HepG2 (cell line): ENCODE results near the gene SSBP1. TPM values are rescaled to one million over a fixed set of nuclear protein-coding genes. Genes with fewer than 3 reads are reported as not detected.

Source experiments
- ISX ChIP-seq: sonication (generic); formaldehyde crosslinking; conservative IDR thresholded peaks from 2 replicates; pipeline ENCODE4 v1.5.0; 2020; ENCODE audit warnings: missing genetic modification reagents
- MED1 ChIP-seq: sonication (generic); formaldehyde crosslinking; IDR thresholded peaks from 2 replicates; pipeline ENCODE4 v1.4.0; 2020; ENCODE audit warnings: missing genetic modification reagents
- POLR2A ChIP-seq, 2 experiments: IDR thresholded peaks; 2 replicates each; pipeline ENCODE4 v1.6.1; 2011; ENCODE audit warnings: low read depth in 2 of 2, low read length in 2 of 2, mild to moderate bottlenecking in 1 of 2, moderate library complexity in 1 of 2; ENCODE audit not compliant: insufficient read depth in 1 of 2
- REXO4 ChIP-seq: sonication (generic); formaldehyde crosslinking; IDR thresholded peaks from 2 replicates; pipeline ENCODE4 v1.8.0; 2022; ENCODE audit warnings: missing genetic modification reagents, mild to moderate bottlenecking, borderline replicate concordance
- TCF12 ChIP-seq, 2 experiments: fragments of 450-650 bp in 1 of 2; sonication (generic) in 1 of 2; formaldehyde crosslinking in 1 of 2; IDR thresholded peaks; 2 replicates each; pipeline versions ENCODE4 v1.6.1 to v1.8.0; 2017 to 2022; ENCODE audit warnings: antibody characterized with exemption in 1 of 2, mild to moderate bottlenecking in 1 of 2, missing genetic modification reagents in 1 of 2, moderate library complexity in 1 of 2
- ZFP36L1 ChIP-seq: sonication (generic); formaldehyde crosslinking; IDR thresholded peaks from 2 replicates; pipeline ENCODE4 v1.8.0; 2022; ENCODE audit warnings: mild to moderate bottlenecking, missing genetic modification reagents, moderate library complexity
- ZKSCAN8 ChIP-seq: IDR thresholded peaks from 2 replicates; pipeline ENCODE4 v1.6.1; 2016; ENCODE audit warnings: borderline replicate concordance, missing genetic modification reagents, missing compliant biosample characterization
- ZMYM4 ChIP-seq: sonication (generic); formaldehyde crosslinking; IDR thresholded peaks from 2 replicates; pipeline ENCODE4 v1.8.1; 2023; ENCODE audit warnings: mild to moderate bottlenecking, missing genetic modification reagents
- ZNF205 ChIP-seq: IDR thresholded peaks from 2 replicates; pipeline ENCODE4 v1.6.1; 2018; ENCODE audit warnings: missing biosample characterization, missing genetic modification reagents
- ZNF317 ChIP-seq: sonication (generic); formaldehyde crosslinking; IDR thresholded peaks from 2 replicates; pipeline ENCODE4 v1.5.0; 2020; ENCODE audit warnings: mild to moderate bottlenecking, missing genetic modification reagents
- ZNF629 ChIP-seq: sonication (generic); formaldehyde crosslinking; conservative IDR thresholded peaks from 2 replicates; pipeline ENCODE4 v1.5.0; 2020; ENCODE audit warnings: missing genetic modification reagents
- polyA plus RNA-seq, 8 experiments: library from polyadenylated mRNA; depleted of rRNA in 3 of 8; stranded (reverse) in 7 of 8; unstranded in 1 of 8; fragments of >200 nt; fragmentation: Illumina TruSeq in 4 of 8; extraction: Trizol in 4 of 8; gene quantifications; 2 replicates each; pipeline versions ENCODE4 v1.2.1 to v1.2.3, GENCODE V29; 2011 to 2016; ENCODE audit warnings: low read depth in 4 of 8, missing spikeins in 1 of 8, mixed read lengths in 1 of 8; ENCODE audit not compliant: insufficient read depth in 1 of 8
- total RNA-seq, 5 experiments: library from RNA; depleted of rRNA; stranded (reverse); fragments of >200 nt; fragmentation: Illumina TruSeq; extraction: Trizol; gene quantifications; 2 replicates each; pipeline ENCODE4 v1.2.3, GENCODE V29; 2016; ENCODE audit warnings: low read depth in 1 of 5
- TF ChIP-seq, protein P1 (sequence below), 2 experiments: sonication (generic) in 1 of 2; formaldehyde crosslinking in 1 of 2; IDR thresholded peaks; 2 replicates each; pipeline versions ENCODE4 v1.6.1 to v1.9.0; 2014 to 2022; ENCODE audit warnings: antibody characterized with exemption in 1 of 2, borderline replicate concordance in 1 of 2, inconsistent platforms in 1 of 2, low read depth in 1 of 2, missing genetic modification reagents in 1 of 2
- TF ChIP-seq, protein P2 (sequence below): sonication (generic); formaldehyde crosslinking; IDR thresholded peaks from 2 replicates; pipeline ENCODE4 v1.8.0; 2022; ENCODE audit warnings: mild to moderate bottlenecking, missing genetic modification reagents; ENCODE audit not compliant: insufficient replicate concordance
- TF ChIP-seq, protein P3 (sequence below): sonication (generic); formaldehyde crosslinking; IDR thresholded peaks from 2 replicates; pipeline ENCODE4 v1.5.0; 2020; ENCODE audit warnings: mild to moderate bottlenecking, missing genetic modification reagents, borderline replicate concordance
- TF ChIP-seq, protein P4 (sequence below): sonication (generic); formaldehyde crosslinking; IDR thresholded peaks from 2 replicates; pipeline ENCODE4 v1.4.0; 2020; ENCODE audit warnings: missing genetic modification reagents, borderline replicate concordance

The SSBP1 gene
- total and polyA plus RNA-seq, 2 of the 13 experiments (the other 11 are each of a cell fraction or from before 2014, with no cell fraction given), result 64.4 to 254 TPM

GRCh38 chr7:141737836-141738591 is at the start of gene SSBP1 (continued):
- TF ChIP-seq, protein P1, sequence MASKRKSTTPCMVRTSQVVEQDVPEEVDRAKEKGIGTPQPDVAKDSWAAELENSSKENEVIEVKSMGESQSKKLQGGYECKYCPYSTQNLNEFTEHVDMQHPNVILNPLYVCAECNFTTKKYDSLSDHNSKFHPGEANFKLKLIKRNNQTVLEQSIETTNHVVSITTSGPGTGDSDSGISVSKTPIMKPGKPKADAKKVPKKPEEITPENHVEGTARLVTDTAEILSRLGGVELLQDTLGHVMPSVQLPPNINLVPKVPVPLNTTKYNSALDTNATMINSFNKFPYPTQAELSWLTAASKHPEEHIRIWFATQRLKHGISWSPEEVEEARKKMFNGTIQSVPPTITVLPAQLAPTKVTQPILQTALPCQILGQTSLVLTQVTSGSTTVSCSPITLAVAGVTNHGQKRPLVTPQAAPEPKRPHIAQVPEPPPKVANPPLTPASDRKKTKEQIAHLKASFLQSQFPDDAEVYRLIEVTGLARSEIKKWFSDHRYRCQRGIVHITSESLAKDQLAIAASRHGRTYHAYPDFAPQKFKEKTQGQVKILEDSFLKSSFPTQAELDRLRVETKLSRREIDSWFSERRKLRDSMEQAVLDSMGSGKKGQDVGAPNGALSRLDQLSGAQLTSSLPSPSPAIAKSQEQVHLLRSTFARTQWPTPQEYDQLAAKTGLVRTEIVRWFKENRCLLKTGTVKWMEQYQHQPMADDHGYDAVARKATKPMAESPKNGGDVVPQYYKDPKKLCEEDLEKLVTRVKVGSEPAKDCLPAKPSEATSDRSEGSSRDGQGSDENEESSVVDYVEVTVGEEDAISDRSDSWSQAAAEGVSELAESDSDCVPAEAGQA (IDR thresholded peaks at IDR 0.05; ENCODE audit: low read depth), result peak; percentile 86
- TF ChIP-seq, protein P1 (CRISPR knock-in tag; IDR thresholded peaks at IDR 0.05; ENCODE audit: borderline replicate concordance), result peak; percentile 28; the same call in 1 of the 2 replicates
- TF ChIP-seq, protein P2, sequence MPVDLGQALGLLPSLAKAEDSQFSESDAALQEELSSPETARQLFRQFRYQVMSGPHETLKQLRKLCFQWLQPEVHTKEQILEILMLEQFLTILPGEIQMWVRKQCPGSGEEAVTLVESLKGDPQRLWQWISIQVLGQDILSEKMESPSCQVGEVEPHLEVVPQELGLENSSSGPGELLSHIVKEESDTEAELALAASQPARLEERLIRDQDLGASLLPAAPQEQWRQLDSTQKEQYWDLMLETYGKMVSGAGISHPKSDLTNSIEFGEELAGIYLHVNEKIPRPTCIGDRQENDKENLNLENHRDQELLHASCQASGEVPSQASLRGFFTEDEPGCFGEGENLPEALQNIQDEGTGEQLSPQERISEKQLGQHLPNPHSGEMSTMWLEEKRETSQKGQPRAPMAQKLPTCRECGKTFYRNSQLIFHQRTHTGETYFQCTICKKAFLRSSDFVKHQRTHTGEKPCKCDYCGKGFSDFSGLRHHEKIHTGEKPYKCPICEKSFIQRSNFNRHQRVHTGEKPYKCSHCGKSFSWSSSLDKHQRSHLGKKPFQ (CRISPR knock-in tag), result no peak
- no peak for TF ChIP-seq ISX
- TF ChIP-seq TCF12 (IDR thresholded peaks at IDR 0.05), result no peak
- 0 out of 2 replicates have a peak, but pooled peaks have one; percentile 48 for TF ChIP-seq TCF12 (CRISPR knock-in tag; IDR thresholded peaks at IDR 0.05)
- peak; percentile 99 for TF ChIP-seq ZMYM4 (CRISPR knock-in tag)
- peak; percentile 94 to 97 for TF ChIP-seq POLR2A (IDR thresholded peaks at IDR 0.05; ENCODE audit: insufficient read depth in 1 of 2, low read depth in 2 of 2, low read length in 2 of 2)
- TF ChIP-seq ZNF629, result 0 out of 2 replicates have a peak, but pooled peaks have one; percentile 16
- TF ChIP-seq ZFP36L1, result no peak
- TF ChIP-seq, protein P3, sequence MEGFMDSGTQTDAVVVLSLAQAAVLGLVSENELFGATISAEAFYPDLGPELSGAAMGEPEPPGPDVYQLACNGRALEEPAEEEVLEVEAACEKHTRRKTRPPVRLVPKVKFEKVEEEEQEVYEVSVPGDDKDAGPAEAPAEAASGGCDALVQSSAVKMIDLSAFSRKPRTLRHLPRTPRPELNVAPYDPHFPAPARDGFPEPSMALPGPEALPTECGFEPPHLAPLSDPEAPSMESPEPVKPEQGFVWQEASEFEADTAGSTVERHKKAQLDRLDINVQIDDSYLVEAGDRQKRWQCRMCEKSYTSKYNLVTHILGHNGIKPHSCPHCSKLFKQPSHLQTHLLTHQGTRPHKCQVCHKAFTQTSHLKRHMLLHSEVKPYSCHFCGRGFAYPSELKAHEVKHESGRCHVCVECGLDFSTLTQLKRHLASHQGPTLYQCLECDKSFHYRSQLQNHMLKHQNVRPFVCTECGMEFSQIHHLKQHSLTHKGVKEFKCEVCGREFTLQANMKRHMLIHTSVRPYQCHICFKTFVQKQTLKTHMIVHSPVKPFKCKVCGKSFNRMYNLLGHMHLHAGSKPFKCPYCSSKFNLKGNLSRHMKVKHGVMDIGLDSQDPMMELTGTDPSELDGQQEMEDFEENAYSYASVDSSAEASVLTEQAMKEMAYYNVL (CRISPR knock-in tag), result peak; percentile 69; the same call in 1 of the 2 replicates
- TF ChIP-seq ZNF205, result peak; percentile 95
- TF ChIP-seq REXO4 (CRISPR knock-in tag), result no peak
- TF ChIP-seq, protein P4, sequence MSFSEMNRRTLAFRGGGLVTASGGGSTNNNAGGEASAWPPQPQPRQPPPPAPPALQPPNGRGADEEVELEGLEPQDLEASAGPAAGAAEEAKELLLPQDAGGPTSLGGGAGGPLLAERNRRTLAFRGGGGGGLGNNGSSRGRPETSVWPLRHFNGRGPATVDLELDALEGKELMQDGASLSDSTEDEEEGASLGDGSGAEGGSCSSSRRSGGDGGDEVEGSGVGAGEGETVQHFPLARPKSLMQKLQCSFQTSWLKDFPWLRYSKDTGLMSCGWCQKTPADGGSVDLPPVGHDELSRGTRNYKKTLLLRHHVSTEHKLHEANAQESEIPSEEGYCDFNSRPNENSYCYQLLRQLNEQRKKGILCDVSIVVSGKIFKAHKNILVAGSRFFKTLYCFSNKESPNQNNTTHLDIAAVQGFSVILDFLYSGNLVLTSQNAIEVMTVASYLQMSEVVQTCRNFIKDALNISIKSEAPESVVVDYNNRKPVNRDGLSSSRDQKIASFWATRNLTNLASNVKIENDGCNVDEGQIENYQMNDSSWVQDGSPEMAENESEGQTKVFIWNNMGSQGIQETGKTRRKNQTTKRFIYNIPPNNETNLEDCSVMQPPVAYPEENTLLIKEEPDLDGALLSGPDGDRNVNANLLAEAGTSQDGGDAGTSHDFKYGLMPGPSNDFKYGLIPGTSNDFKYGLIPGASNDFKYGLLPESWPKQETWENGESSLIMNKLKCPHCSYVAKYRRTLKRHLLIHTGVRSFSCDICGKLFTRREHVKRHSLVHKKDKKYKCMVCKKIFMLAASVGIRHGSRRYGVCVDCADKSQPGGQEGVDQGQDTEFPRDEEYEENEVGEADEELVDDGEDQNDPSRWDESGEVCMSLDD (CRISPR knock-in tag), result no peak
- TF ChIP-seq ZNF317 (CRISPR knock-in tag), result peak; percentile 86
- TF ChIP-seq MED1, result peak; percentile 82
- TF ChIP-seq ZKSCAN8 (CRISPR knock-in tag), result peak; percentile 86; the same call in 1 of the 2 replicates
